Transverse colon (tissue), 4 donors: Measurements from ENCODE around the gene TRPT1. TPM values are rescaled to one million over a fixed set of nuclear protein-coding genes. Genes with fewer than 3 reads are reported as not detected.

ENCODE experiments used
- DNase-seq: peaks from one replicate; pipeline ENCODE4 v3.0.0-alpha.2; 2019
- H3K27ac ChIP-seq, 4 donors: fragments of 200-600 bp; sonication (generic); 2 replicates each; pipeline ENCODE4 v1.5.1; 2016 to 2018; ENCODE audit warnings: inconsistent platforms in 4 of 4
- H3K27me3 ChIP-seq: fragments of 200-600 bp; sonication (generic); 2 replicates; pipeline ENCODE4 v1.5.1; 2017; ENCODE audit warnings: inconsistent platforms
- H3K36me3 ChIP-seq, 4 donors: fragments of 200-600 bp; sonication (generic); 2 replicates each; pipeline ENCODE4 v1.5.1; 2017 to 2019; ENCODE audit warnings: inconsistent platforms in 4 of 4
- H3K4me1 ChIP-seq, 4 donors: fragments of 200-600 bp; sonication (generic); 2 replicates each; pipeline ENCODE4 v1.5.1; 2017 to 2020; ENCODE audit warnings: inconsistent platforms in 4 of 4
- H3K4me3 ChIP-seq, 4 donors: fragments of 200-600 bp; sonication (generic); 1 replicate in 1 of 4; 2 replicates in 3 of 4; pipeline versions ENCODE4 v1.5.1 to v1.6.1; 2017 to 2019; ENCODE audit warnings: inconsistent platforms in 4 of 4
- H3K9me3 ChIP-seq, 2 donors: fragments of 200-600 bp; sonication (generic); 2 replicates each; pipeline ENCODE4 v1.5.1; 2017 to 2019; ENCODE audit warnings: inconsistent platforms in 2 of 2
- CTCF ChIP-seq, 5 experiments: fragments of 200-600 bp in 3 of 5; fragments of 450-650 bp in 2 of 5; sonication (generic) in 3 of 5; IDR thresholded peaks; 1 replicate in 2 of 5; 2 replicates in 3 of 5; pipeline ENCODE4 v1.5.1; 2016 to 2017; ENCODE audit warnings: antibody characterized with exemption in 5 of 5, inconsistent platforms in 3 of 5, mild to moderate bottlenecking in 2 of 5, moderate library complexity in 1 of 5
- EP300 ChIP-seq: sonication (generic); formaldehyde crosslinking; IDR thresholded peaks from one replicate; pipeline ENCODE4 v1.6.1; 2017; ENCODE audit warnings: antibody characterized with exemption, low read depth
- POLR2A ChIP-seq: fragments of 450-650 bp; IDR thresholded peaks from one replicate; pipeline ENCODE4 v1.6.1; 2016; ENCODE audit warnings: antibody characterized with exemption, mild to moderate bottlenecking, moderate library complexity
- POLR2AphosphoS5 ChIP-seq, 3 donors: sonication (generic); formaldehyde crosslinking; IDR thresholded peaks; one replicate each; pipeline ENCODE4 v1.6.1; 2016; ENCODE audit warnings: antibody characterized with exemption in 3 of 3
- WGBS, 2 donors: methylation state at CpG; one replicate each; pipeline ENCODE4 v1.1.5; 2018; ENCODE audit warnings: low coverage in 1 of 2; 5-methylcytosine and 5-hydroxymethylcytosine counted together
- in situ Hi-C, 4 donors: fragments of 200-750 bp; cut with MboI; loops; one replicate each; pipeline versions ENCODE4 v1.15.0 to v1.15.1; 2017; ENCODE audit warnings: low sequenced_read_pairs in 3 of 4, low pct_ligation_motif_present in 1 of 4, low pct_unique_long_range_greater_than_20kb in 1 of 4
- intact Hi-C: fragments of 100-400 bp; cut with DNase I; formaldehyde crosslinking; loops from one replicate; pipeline ENCODE4 v1.15.1; 2023; ENCODE audit warnings: low total_unique reads
- total RNA-seq, 4 donors: library from RNA; depleted of rRNA; stranded (reverse); fragments of >200 nt; gene quantifications; one replicate each; pipeline ENCODE4 v1.1.0, GENCODE V29; 2016

TRPT1 gene
- total RNA-seq, 4 donors from 2014 or later, result 82.4 to 113 (median 99.1) TPM

- in situ Hi-C loops, result no loop called here
- Histone ChIP-seq H3K4me3 (no peak overlapping the region), H3K27me3 (no peaks in the 10 kb centered on the region), H3K27ac (no peak overlapping the region), H3K4me1 (no peaks in the 10 kb centered on the region), H3K36me3 (peaks cover 0 to 35% (median 0%) of the 10 kb centered on the region in 4 donors), H3K9me3 (no peaks in the 10 kb centered on the region)
- no peak for DNase-seq
- WGBS, 2 donors, result 76 to 100% methylated on average over 1 to 4 of the region's 4 CpGs
- TF ChIP-seq CTCF (IDR thresholded peaks at IDR 0.05), result no peak
- TF ChIP-seq POLR2AphosphoS5 (IDR thresholded peaks at IDR 0.05), result no peak
- TF ChIP-seq EP300, result no peak
- no peak for TF ChIP-seq POLR2A
- intact Hi-C loops, result no loop called here
Measured at GRCh38 chr11:64259533-64260067, 33.6 kb upstream of the TRPT1 start.

- H3K36me3 ChIP-seq, result peaks cover 0 to 35% (median 0%) of the 10 kb centered on the region in 4 donors
- no peak overlapping the region for H3K27ac ChIP-seq
- no peaks in the 10 kb centered on the region for H3K27me3 ChIP-seq
- H3K9me3 ChIP-seq, result no peaks in the 10 kb centered on the region
- no peak overlapping the region for H3K4me3 ChIP-seq
- peaks cover 0 to 4% (median 0%) of the 10 kb centered on the region in 4 donors for H3K4me1 ChIP-seq
- in situ Hi-C loops, result no loop called here
- DNase-seq, result no peak
- no peak for TF ChIP-seq EP300
- TF ChIP-seq POLR2A, result no peak
- TF ChIP-seq POLR2AphosphoS5 (IDR thresholded peaks at IDR 0.05), result no peak
- no peak for TF ChIP-seq CTCF (IDR thresholded peaks at IDR 0.05)
- 91% methylated on average over 31 of the region's 32 CpGs; no CpG with 5 or more reads in 1 of the 2 donors for WGBS, 2 donors
- intact Hi-C loops, result no loop called here
Measured at GRCh38 chr11:64258946-64259532, 33.1 kb upstream of the TRPT1 start.

GRCh38 chr11:64258356-64258755 lies 32.4 kb upstream of the TRPT1 start:
- 82% methylated on average over 21 of the region's 24 CpGs; no CpG with 5 or more reads in 1 of the 2 donors for WGBS, 2 donors
- in situ Hi-C loops, result no loop called here
- peaks cover 0 to 33% (median 0%) of the 10 kb centered on the region in 4 donors for H3K36me3 ChIP-seq

GRCh38 chr11:64256300-64256699 lies 30.3 kb upstream of the TRPT1 start:
- in situ Hi-C loops, result no loop called here
- H3K9me3 ChIP-seq, result no peaks in the 10 kb centered on the region
- DNase-seq, result no peak
- no peak overlapping the region for H3K27ac ChIP-seq
- peaks cover 0 to 29% (median 0%) of the 10 kb centered on the region in 4 donors for H3K36me3 ChIP-seq
- H3K27me3 ChIP-seq, result no peaks in the 10 kb centered on the region
- intact Hi-C loops, result no loop called here
- peaks cover 10 to 29% (median 15%) of the 10 kb centered on the region in 4 donors for H3K4me1 ChIP-seq
- TF ChIP-seq POLR2A (no peak), EP300 (no peak), CTCF (IDR thresholded peaks at IDR 0.05) (no peak), POLR2AphosphoS5 (IDR thresholded peaks at IDR 0.05) (no peak)
- H3K4me3 ChIP-seq, result no peak overlapping the region
- 94% methylated on average over 14 of the region's 15 CpGs; no CpG with 5 or more reads in 1 of the 2 donors for WGBS, 2 donors

More at GRCh38 chr11:64258356-64258755, 32.4 kb upstream of the TRPT1 start:
- Histone ChIP-seq H3K27me3 (no peaks in the 10 kb centered on the region), H3K4me1 (peaks cover 0 to 11% (median 2%) of the 10 kb centered on the region in 4 donors), H3K27ac (no peak overlapping the region), H3K4me3 (no peak overlapping the region), H3K9me3 (no peaks in the 10 kb centered on the region)
- DNase-seq, result no peak
- intact Hi-C loops, result no loop called here
- TF ChIP-seq POLR2AphosphoS5 (IDR thresholded peaks at IDR 0.05) (no peak), POLR2A (no peak), CTCF (IDR thresholded peaks at IDR 0.05) (no peak), EP300 (no peak)
